ENCODE results near the gene B2M.

DNA sequence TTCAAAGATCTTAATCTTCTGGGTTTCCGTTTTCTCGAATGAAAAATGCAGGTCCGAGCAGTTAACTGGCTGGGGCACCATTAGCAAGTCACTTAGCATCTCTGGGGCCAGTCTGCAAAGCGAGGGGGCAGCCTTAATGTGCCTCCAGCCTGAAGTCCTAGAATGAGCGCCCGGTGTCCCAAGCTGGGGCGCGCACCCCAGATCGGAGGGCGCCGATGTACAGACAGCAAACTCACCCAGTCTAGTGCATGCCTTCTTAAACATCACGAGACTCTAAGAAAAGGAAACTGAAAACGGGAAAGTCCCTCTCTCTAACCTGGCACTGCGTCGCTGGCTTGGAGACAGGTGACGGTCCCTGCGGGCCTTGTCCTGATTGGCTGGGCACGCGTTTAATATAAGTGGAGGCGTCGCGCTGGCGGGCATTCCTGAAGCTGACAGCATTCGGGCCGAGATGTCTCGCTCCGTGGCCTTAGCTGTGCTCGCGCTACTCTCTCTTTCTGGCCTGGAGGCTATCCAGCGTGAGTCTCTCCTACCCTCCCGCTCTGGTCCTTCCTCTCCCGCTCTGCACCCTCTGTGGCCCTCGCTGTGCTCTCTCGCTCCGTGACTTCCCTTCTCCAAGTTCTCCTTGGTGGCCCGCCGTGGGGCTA, at the start of gene B2M, which contains the start of gene PATL2:
- TF ChIP-seq, protein P1, sequence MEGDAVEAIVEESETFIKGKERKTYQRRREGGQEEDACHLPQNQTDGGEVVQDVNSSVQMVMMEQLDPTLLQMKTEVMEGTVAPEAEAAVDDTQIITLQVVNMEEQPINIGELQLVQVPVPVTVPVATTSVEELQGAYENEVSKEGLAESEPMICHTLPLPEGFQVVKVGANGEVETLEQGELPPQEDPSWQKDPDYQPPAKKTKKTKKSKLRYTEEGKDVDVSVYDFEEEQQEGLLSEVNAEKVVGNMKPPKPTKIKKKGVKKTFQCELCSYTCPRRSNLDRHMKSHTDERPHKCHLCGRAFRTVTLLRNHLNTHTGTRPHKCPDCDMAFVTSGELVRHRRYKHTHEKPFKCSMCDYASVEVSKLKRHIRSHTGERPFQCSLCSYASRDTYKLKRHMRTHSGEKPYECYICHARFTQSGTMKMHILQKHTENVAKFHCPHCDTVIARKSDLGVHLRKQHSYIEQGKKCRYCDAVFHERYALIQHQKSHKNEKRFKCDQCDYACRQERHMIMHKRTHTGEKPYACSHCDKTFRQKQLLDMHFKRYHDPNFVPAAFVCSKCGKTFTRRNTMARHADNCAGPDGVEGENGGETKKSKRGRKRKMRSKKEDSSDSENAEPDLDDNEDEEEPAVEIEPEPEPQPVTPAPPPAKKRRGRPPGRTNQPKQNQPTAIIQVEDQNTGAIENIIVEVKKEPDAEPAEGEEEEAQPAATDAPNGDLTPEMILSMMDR (IDR thresholded peaks at IDR 0.05; ENCODE audit: borderline replicate concordance, extremely low read depth, low read length, poor library complexity, severe bottlenecking), result no peak
- no peak for TF ChIP-seq EZH2 (IDR thresholded peaks at IDR 0.05; ENCODE audit: borderline replicate concordance, low read depth, low read length, severe bottlenecking)

Data from DND-41 (cell line).